HepG2 (cell line): ENCODE data around the gene LMNA. TPM values are rescaled to one million over a fixed set of nuclear protein-coding genes. Genes with fewer than 3 reads are reported as not detected.

Experiments
- ARID2 ChIP-seq: sonication (generic); formaldehyde crosslinking; IDR thresholded peaks from 2 replicates; pipeline ENCODE4 v1.8.1; 2022; ENCODE audit warnings: mild to moderate bottlenecking, missing genetic modification reagents, borderline replicate concordance
- ARNT ChIP-seq: fragments of 450-650 bp; IDR thresholded peaks from 2 replicates; pipeline ENCODE4 v1.6.1; 2017
- ATAD3A ChIP-seq: sonication (generic); formaldehyde crosslinking; IDR thresholded peaks from 2 replicates; pipeline ENCODE4 v1.4.0; 2020; ENCODE audit warnings: missing genetic modification reagents
- ATF1 ChIP-seq: IDR thresholded peaks from 2 replicates; pipeline ENCODE4 v1.6.1; 2016; ENCODE audit warnings: mild to moderate bottlenecking, control low read depth
- DPF2 ChIP-seq: sonication (generic); formaldehyde crosslinking; IDR thresholded peaks from 2 replicates; pipeline ENCODE4 v1.4.0; 2020; ENCODE audit warnings: mild to moderate bottlenecking, low read depth, missing genetic modification reagents, borderline replicate concordance
- FOXK2 ChIP-seq: fragments of 450-650 bp; IDR thresholded peaks from 2 replicates; pipeline ENCODE4 v1.6.1; 2016
- FOXP1 ChIP-seq, 2 experiments: fragments of 450-650 bp in 1 of 2; IDR thresholded peaks; 2 replicates each; pipeline ENCODE4 v1.6.1; 2017 to 2018; ENCODE audit warnings: antibody characterized with exemption in 1 of 2
- NFKB2 ChIP-seq: sonication (generic); formaldehyde crosslinking; IDR thresholded peaks from 2 replicates; pipeline ENCODE4 v1.4.0; 2020; ENCODE audit warnings: missing genetic modification reagents, borderline replicate concordance
- ONECUT2 ChIP-seq: sonication (generic); formaldehyde crosslinking; IDR thresholded peaks from 2 replicates; pipeline ENCODE4 v1.4.0; 2020; ENCODE audit warnings: missing genetic modification reagents
- SAFB2 ChIP-seq: sonication (generic); formaldehyde crosslinking; IDR thresholded peaks from 2 replicates; pipeline ENCODE4 v1.5.1; 2020; ENCODE audit warnings: missing genetic modification reagents, low read depth, mild to moderate bottlenecking, borderline replicate concordance
- SALL1 ChIP-seq: sonication (generic); formaldehyde crosslinking; IDR thresholded peaks from 2 replicates; pipeline ENCODE4 v1.8.0; 2022; ENCODE audit warnings: mild to moderate bottlenecking, missing genetic modification reagents
- SAP130 ChIP-seq: IDR thresholded peaks from 2 replicates; pipeline ENCODE4 v1.6.1; 2016; ENCODE audit warnings: low read depth
- TEAD3 ChIP-seq: optimal IDR thresholded peaks from 2 replicates; pipeline ENCODE3; 2016; ENCODE audit warnings: borderline replicate concordance
- TRIM24 ChIP-seq: sonication (generic); formaldehyde crosslinking; IDR thresholded peaks from 2 replicates; pipeline ENCODE4 v1.8.0; 2022; ENCODE audit warnings: mild to moderate bottlenecking, missing genetic modification reagents
- TSC22D2 ChIP-seq: sonication (generic); formaldehyde crosslinking; IDR thresholded peaks from 2 replicates; pipeline ENCODE4 v1.5.1; 2020; ENCODE audit warnings: missing genetic modification reagents, mild to moderate bottlenecking, borderline replicate concordance
- ZBTB20 ChIP-seq: sonication (generic); formaldehyde crosslinking; IDR thresholded peaks from 2 replicates; pipeline ENCODE4 v1.8.1; 2023; ENCODE audit warnings: missing genetic modification reagents, low read depth, mild to moderate bottlenecking, borderline replicate concordance
- ZFP1 ChIP-seq: IDR thresholded peaks from 2 replicates; pipeline ENCODE4 v1.6.1; 2016
- ZKSCAN8 ChIP-seq: IDR thresholded peaks from 2 replicates; pipeline ENCODE4 v1.6.1; 2016; ENCODE audit warnings: borderline replicate concordance, missing genetic modification reagents, missing compliant biosample characterization
- ZNF225 ChIP-seq: sonication (generic); formaldehyde crosslinking; IDR thresholded peaks from 2 replicates; pipeline ENCODE4 v1.4.0; 2020; ENCODE audit warnings: mild to moderate bottlenecking, missing genetic modification reagents
- ZNF253 ChIP-seq: sonication (generic); formaldehyde crosslinking; IDR thresholded peaks from 2 replicates; pipeline ENCODE4 v1.8.0; 2022; ENCODE audit warnings: mild to moderate bottlenecking, missing genetic modification reagents, borderline replicate concordance
- ZNF263 ChIP-seq: sonication (generic); formaldehyde crosslinking; IDR thresholded peaks from 2 replicates; pipeline ENCODE4 v1.4.0; 2020; ENCODE audit warnings: missing genetic modification reagents
- ZNF652 ChIP-seq: IDR thresholded peaks from 2 replicates; pipeline ENCODE4 v1.6.1; 2016; ENCODE audit warnings: low read depth, borderline replicate concordance
- ZNF746 ChIP-seq: sonication (generic); formaldehyde crosslinking; IDR thresholded peaks from 2 replicates; pipeline ENCODE4 v1.8.0; 2022; ENCODE audit warnings: mild to moderate bottlenecking, missing genetic modification reagents
- polyA plus RNA-seq, 8 experiments: library from polyadenylated mRNA; depleted of rRNA in 3 of 8; stranded (reverse) in 7 of 8; unstranded in 1 of 8; fragments of >200 nt; fragmentation: Illumina TruSeq in 4 of 8; extraction: Trizol in 4 of 8; gene quantifications; 2 replicates each; pipeline versions ENCODE4 v1.2.1 to v1.2.3, GENCODE V29; 2011 to 2016; ENCODE audit warnings: low read depth in 4 of 8, missing spikeins in 1 of 8, mixed read lengths in 1 of 8; ENCODE audit not compliant: insufficient read depth in 1 of 8
- total RNA-seq, 5 experiments: library from RNA; depleted of rRNA; stranded (reverse); fragments of >200 nt; fragmentation: Illumina TruSeq; extraction: Trizol; gene quantifications; 2 replicates each; pipeline ENCODE4 v1.2.3, GENCODE V29; 2016; ENCODE audit warnings: low read depth in 1 of 5
- TF ChIP-seq, protein P1 (sequence below): sonication (generic); formaldehyde crosslinking; IDR thresholded peaks from 2 replicates; pipeline ENCODE4 v1.4.0; 2020; ENCODE audit warnings: mild to moderate bottlenecking, missing genetic modification reagents
- TF ChIP-seq, protein P2 (sequence below): sonication (generic); formaldehyde crosslinking; IDR thresholded peaks from 2 replicates; pipeline ENCODE4 v1.4.0; 2020; ENCODE audit warnings: missing genetic modification reagents
- TF ChIP-seq, protein P3 (sequence below): fragments of 450-650 bp; IDR thresholded peaks from 2 replicates; pipeline ENCODE4 v1.6.1; 2017

Gene LMNA
- total and polyA plus RNA-seq, 2 of the 13 experiments (the other 11 are each of a cell fraction or from before 2014, with no cell fraction given): 107 to 225 TPM

DNA sequence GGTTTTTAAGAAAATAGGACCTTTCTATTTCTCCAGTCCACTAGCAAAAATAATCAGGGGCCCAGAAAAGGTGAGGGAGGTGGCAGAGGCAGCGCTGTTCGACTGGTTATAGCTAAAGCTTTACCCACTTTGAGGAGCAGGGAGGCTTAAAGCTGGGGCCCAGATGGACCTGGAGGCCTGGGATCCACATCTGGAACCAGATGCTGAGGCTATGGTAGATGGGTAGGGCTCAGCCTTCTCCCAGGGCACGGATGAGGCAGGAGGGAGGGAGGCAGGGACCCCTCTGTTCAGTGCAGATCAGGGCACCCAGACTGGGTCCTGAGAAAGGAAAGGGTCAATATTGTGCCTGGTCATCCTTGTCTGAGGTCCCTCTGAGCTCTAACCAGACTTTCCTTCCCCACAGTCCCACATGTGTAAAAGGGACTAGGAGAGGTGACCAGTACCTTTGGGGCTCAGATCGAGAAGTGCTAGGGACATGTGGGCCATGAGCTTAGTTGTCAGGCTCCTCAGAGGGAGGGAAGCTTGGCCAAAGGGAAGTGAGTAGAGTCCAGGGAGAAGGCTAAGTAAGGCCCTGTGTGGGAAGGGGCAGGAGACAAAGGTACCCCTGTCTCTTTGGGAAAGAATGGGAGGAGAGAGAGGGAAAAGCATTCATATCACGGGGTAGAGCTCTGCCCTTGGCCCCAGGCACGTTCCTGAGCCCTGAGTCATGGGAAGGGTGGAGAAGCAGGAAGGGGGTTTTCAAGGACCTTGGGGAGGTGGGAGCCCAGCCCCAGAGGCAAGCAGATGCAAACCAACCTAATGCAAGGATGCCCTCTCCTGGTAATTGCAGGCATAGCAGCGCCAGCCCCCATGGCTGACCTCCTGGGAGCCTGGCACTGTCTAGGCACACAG is 15.4 kb downstream of the LMNA start (continued):
- TF ChIP-seq, protein P1, sequence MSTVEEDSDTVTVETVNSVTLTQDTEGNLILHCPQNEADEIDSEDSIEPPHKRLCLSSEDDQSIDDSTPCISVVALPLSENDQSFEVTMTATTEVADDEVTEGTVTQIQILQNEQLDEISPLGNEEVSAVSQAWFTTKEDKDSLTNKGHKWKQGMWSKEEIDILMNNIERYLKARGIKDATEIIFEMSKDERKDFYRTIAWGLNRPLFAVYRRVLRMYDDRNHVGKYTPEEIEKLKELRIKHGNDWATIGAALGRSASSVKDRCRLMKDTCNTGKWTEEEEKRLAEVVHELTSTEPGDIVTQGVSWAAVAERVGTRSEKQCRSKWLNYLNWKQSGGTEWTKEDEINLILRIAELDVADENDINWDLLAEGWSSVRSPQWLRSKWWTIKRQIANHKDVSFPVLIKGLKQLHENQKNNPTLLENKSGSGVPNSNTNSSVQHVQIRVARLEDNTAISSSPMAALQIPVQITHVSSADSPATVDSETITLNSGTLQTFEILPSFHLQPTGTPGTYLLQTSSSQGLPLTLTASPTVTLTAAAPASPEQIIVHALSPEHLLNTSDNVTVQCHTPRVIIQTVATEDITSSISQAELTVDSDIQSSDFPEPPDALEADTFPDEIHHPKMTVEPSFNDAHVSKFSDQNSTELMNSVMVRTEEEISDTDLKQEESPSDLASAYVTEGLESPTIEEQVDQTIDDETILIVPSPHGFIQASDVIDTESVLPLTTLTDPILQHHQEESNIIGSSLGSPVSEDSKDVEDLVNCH: no peak
- peak; percentile 94 for TF ChIP-seq DPF2
- no peak for TF ChIP-seq ONECUT2 (CRISPR knock-in tag)
- TF ChIP-seq ATF1 (CRISPR knock-in tag): no peak
- TF ChIP-seq, protein P2, sequence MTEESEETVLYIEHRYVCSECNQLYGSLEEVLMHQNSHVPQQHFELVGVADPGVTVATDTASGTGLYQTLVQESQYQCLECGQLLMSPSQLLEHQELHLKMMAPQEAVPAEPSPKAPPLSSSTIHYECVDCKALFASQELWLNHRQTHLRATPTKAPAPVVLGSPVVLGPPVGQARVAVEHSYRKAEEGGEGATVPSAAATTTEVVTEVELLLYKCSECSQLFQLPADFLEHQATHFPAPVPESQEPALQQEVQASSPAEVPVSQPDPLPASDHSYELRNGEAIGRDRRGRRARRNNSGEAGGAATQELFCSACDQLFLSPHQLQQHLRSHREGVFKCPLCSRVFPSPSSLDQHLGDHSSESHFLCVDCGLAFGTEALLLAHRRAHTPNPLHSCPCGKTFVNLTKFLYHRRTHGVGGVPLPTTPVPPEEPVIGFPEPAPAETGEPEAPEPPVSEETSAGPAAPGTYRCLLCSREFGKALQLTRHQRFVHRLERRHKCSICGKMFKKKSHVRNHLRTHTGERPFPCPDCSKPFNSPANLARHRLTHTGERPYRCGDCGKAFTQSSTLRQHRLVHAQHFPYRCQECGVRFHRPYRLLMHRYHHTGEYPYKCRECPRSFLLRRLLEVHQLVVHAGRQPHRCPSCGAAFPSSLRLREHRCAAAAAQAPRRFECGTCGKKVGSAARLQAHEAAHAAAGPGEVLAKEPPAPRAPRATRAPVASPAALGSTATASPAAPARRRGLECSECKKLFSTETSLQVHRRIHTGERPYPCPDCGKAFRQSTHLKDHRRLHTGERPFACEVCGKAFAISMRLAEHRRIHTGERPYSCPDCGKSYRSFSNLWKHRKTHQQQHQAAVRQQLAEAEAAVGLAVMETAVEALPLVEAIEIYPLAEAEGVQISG (CRISPR knock-in tag): peak; percentile 73; the same call in 1 of the 2 replicates
- TF ChIP-seq NFKB2: no peak
- TF ChIP-seq ZNF746 (CRISPR knock-in tag): peak; percentile 94
- TF ChIP-seq ZNF225 (CRISPR knock-in tag): no peak
- no peak for TF ChIP-seq TRIM24 (CRISPR knock-in tag)
- no peak for TF ChIP-seq ZNF253
- no peak for TF ChIP-seq FOXP1 (IDR thresholded peaks at IDR 0.05)
- peak; percentile 20; the same call in 1 of the 2 replicates for TF ChIP-seq FOXP1 (CRISPR knock-in tag; IDR thresholded peaks at IDR 0.05)
- TF ChIP-seq ARNT: no peak
- TF ChIP-seq ZNF652 (CRISPR knock-in tag): peak; percentile 7
- no peak; the same call in 1 of the 2 replicates for TF ChIP-seq ZKSCAN8 (CRISPR knock-in tag)
- TF ChIP-seq ZFP1: no peak
- TF ChIP-seq SAP130: peak; percentile 95
- TF ChIP-seq ZNF263: no peak
- TF ChIP-seq, protein P3, sequence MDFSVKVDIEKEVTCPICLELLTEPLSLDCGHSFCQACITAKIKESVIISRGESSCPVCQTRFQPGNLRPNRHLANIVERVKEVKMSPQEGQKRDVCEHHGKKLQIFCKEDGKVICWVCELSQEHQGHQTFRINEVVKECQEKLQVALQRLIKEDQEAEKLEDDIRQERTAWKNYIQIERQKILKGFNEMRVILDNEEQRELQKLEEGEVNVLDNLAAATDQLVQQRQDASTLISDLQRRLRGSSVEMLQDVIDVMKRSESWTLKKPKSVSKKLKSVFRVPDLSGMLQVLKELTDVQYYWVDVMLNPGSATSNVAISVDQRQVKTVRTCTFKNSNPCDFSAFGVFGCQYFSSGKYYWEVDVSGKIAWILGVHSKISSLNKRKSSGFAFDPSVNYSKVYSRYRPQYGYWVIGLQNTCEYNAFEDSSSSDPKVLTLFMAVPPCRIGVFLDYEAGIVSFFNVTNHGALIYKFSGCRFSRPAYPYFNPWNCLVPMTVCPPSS: no peak
- peak; percentile 92 for TF ChIP-seq SALL1 (CRISPR knock-in tag)
- 0 out of 2 replicates have a peak, but pooled peaks have one; percentile 38 for TF ChIP-seq ZBTB20 (CRISPR knock-in tag)
- no peak for TF ChIP-seq ARID2 (CRISPR knock-in tag)
- TF ChIP-seq ATAD3A: no peak
- TF ChIP-seq TEAD3 (CRISPR knock-in tag): peak; percentile 99
- TF ChIP-seq SAFB2 (CRISPR knock-in tag): no peak; the same call in 1 of the 2 replicates
- no peak for TF ChIP-seq FOXK2
- TF ChIP-seq TSC22D2: 0 out of 2 replicates have a peak, but pooled peaks have one; percentile 2
